BE2C (cell line): ENCODE measurements around the gene CST8.

Experiments used
- DNase-seq: peaks from one replicate; pipeline ENCODE4 v3.0.0-alpha.2; 2020
- H3K27me3 ChIP-seq: fragments of 250-450 bp; sonication (Bioruptor Pico); 2 replicates; pipeline ENCODE4 v1.5.1; 2020; ENCODE audit warnings: mild to moderate bottlenecking
- H3K36me3 ChIP-seq: fragments of 250-450 bp; sonication (Bioruptor Pico); 2 replicates; pipeline ENCODE4 v1.5.1; 2020; ENCODE audit warnings: mild to moderate bottlenecking
- H3K4me1 ChIP-seq: fragments of 250-450 bp; sonication (Bioruptor Pico); 2 replicates; pipeline ENCODE4 v1.5.1; 2020
- H3K4me3 ChIP-seq: 2 replicates; pipeline ENCODE4 v1.5.1; 2011; ENCODE audit warnings: low read depth, low read length
- H3K9me3 ChIP-seq: fragments of 250-450 bp; sonication (Bioruptor Pico); 2 replicates; pipeline ENCODE4 v1.5.1; 2020
- TF ChIP-seq, protein P1 (sequence below): IDR thresholded peaks from 2 replicates; pipeline ENCODE4 v1.5.1; 2012; ENCODE audit warnings: mild to moderate bottlenecking, low read depth, low read length

The CST8 gene

GRCh38 chr20:23503649-23504048, 12.7 kb downstream of the CST8 start:
- Histone ChIP-seq H3K27me3 (peaks cover 4% of the 10 kb centered on the region), H3K36me3 (no peaks in the 10 kb centered on the region), H3K4me1 (no peaks in the 10 kb centered on the region), H3K9me3 (no peaks in the 10 kb centered on the region), H3K4me3 (no peak overlapping the region)
- TF ChIP-seq, protein P1, sequence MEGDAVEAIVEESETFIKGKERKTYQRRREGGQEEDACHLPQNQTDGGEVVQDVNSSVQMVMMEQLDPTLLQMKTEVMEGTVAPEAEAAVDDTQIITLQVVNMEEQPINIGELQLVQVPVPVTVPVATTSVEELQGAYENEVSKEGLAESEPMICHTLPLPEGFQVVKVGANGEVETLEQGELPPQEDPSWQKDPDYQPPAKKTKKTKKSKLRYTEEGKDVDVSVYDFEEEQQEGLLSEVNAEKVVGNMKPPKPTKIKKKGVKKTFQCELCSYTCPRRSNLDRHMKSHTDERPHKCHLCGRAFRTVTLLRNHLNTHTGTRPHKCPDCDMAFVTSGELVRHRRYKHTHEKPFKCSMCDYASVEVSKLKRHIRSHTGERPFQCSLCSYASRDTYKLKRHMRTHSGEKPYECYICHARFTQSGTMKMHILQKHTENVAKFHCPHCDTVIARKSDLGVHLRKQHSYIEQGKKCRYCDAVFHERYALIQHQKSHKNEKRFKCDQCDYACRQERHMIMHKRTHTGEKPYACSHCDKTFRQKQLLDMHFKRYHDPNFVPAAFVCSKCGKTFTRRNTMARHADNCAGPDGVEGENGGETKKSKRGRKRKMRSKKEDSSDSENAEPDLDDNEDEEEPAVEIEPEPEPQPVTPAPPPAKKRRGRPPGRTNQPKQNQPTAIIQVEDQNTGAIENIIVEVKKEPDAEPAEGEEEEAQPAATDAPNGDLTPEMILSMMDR = no peak
- no peak for DNase-seq

DNA sequence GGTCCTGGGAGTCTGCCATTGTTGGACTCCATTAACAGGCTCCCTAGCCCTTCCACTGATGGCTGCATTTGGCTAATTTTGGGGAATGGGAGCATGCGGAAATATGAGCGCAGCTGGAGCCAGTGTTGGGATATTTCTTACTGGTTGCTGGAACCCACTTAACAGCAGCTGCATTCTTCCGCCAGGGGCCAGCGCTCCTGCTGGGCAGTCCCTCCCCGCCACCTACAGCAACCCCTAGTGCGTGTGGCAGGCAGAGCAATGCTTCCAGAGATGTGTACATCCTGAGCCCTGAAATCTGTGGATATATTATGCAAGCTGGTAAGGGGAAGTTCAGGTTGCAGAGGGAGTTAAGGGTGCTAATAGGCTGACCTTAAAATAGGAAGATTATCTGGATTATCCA, 16.4 kb downstream of the CST8 start:
- Histone ChIP-seq H3K4me3 (no peak overlapping the region), H3K27me3 (no peaks in the 10 kb centered on the region; the same call in 1 of the 2 replicates), H3K9me3 (no peaks in the 10 kb centered on the region), H3K36me3 (no peaks in the 10 kb centered on the region), H3K4me1 (no peaks in the 10 kb centered on the region)
- no peak for DNase-seq
- TF ChIP-seq, protein P1 = no peak

GRCh38 chr20:23508449-23509229, 17.7 kb downstream of the CST8 start:
- Histone ChIP-seq H3K4me1 (no peaks in the 10 kb centered on the region), H3K27me3 (no peaks in the 10 kb centered on the region; the same call in 1 of the 2 replicates), H3K36me3 (no peaks in the 10 kb centered on the region), H3K9me3 (no peaks in the 10 kb centered on the region), H3K4me3 (no peak overlapping the region)
- DNase-seq = no peak
- TF ChIP-seq, protein P1 = no peak

- Histone ChIP-seq H3K27me3 (no peaks in the 10 kb centered on the region), H3K4me1 (no peaks in the 10 kb centered on the region), H3K36me3 (no peaks in the 10 kb centered on the region), H3K4me3 (no peak overlapping the region), H3K9me3 (no peaks in the 10 kb centered on the region)
- no peak for DNase-seq
- TF ChIP-seq, protein P1 = no peak
Measured at GRCh38 chr20:23509247-23509913, 18.5 kb downstream of the CST8 start.

- H3K4me1 ChIP-seq = no peaks in the 10 kb centered on the region
- H3K4me3 ChIP-seq = no peak overlapping the region
- TF ChIP-seq, protein P1 = no peak
- H3K27me3 ChIP-seq = no peaks in the 10 kb centered on the region
- no peak for DNase-seq
- H3K36me3 ChIP-seq = no peaks in the 10 kb centered on the region
- H3K9me3 ChIP-seq = no peaks in the 10 kb centered on the region
Measured at GRCh38 chr20:23510000-23510590, 19.2 kb downstream of the CST8 start.
